AG04450 (cell line): ENCODE data around the gene ALKBH6. TPM values are rescaled to one million over a fixed set of nuclear protein-coding genes. Genes with fewer than 3 reads are reported as not detected.

Source experiments
- CTCF ChIA-PET: fragments of 300-600, 350-600 bp; formaldehyde crosslinking; extraction: SDS; loops from one replicate; lab custom pipeline; 2022; ENCODE audit warnings: antibody characterized with exemption, inconsistent platforms; lab: Charles Lee
- POLR2A ChIA-PET: fragments of 350-600 bp; formaldehyde crosslinking; extraction: SDS; loops from one replicate; lab custom pipeline; 2021; ENCODE audit warnings: antibody characterized with exemption, inconsistent platforms; lab: Yijun Ruan, JAX
- DNase-seq: peaks from one replicate; pipeline ENCODE4 v3.0.0-alpha.2; 2011; ENCODE audit warnings: low read depth, low spot score
- H3K27ac ChIP-seq: one replicate; pipeline ENCODE4 v1.5.1; 2012; ENCODE audit warnings: low read depth, low read length, control low read depth
- H3K27me3 ChIP-seq: one replicate; pipeline ENCODE4 v1.6.0; 2012; ENCODE audit warnings: low read length; ENCODE audit not compliant: control insufficient read depth, insufficient read depth
- H3K4me3 ChIP-seq: 2 replicates; pipeline ENCODE4 v1.5.1; 2011; ENCODE audit warnings: mild to moderate bottlenecking, low read depth, low read length, control low read depth
- H3K9me3 ChIP-seq: 2 replicates; pipeline ENCODE4 v1.5.1; 2012; ENCODE audit warnings: low read length; ENCODE audit not compliant: control insufficient read depth, insufficient read depth
- polyA plus RNA-seq: library from polyadenylated mRNA; depleted of rRNA; stranded (reverse); fragments of >200 nt; gene quantifications from 2 replicates; pipeline ENCODE4 v1.2.3, GENCODE V29; 2011
- TF ChIP-seq, protein P1 (sequence below): IDR thresholded peaks from 2 replicates; pipeline ENCODE4 v1.5.1; 2011; ENCODE audit warnings: low read depth, low read length, control low read depth, inconsistent platforms

ALKBH6 gene
- polyA plus RNA-seq, 1 experiment, result 21.2 TPM

DNA sequence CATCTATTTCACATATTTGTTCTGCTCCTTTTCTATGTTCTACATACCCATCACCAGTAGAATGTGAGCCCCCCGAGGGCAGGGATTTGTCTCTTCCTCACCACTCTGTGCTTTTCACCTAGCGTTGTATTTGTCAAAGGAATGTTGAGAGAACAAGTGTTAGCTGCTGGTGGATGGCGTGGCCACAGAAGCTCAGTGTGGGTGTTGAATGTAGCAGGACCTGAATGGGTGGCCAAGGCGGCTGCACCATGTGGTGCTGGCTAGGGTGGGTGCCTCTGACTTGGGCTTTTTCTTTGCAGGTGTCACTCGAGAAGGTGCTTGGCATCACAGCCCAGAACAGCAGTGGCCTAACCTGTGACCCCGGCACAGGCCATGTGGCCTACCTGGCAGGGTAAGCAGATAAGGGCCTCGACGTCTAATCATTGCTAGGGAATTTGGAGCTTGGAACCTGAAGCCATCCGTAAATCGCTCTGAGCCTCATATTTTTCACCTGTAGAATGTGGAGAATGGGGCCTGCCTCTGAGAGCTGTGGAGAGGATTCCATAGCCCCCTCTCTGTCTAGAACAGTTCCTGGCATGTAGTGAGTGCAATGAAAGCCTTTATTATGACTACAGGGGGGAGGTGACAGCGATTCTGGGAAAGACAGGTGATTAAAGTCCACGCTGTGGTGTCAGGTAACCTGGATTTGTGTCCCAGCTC, 44.6 kb upstream of the ALKBH6 start:
- no peak overlapping the region for H3K4me3 ChIP-seq
- no peak for DNase-seq
- no peak overlapping the region for H3K27ac ChIP-seq
- TF ChIP-seq, protein P1, sequence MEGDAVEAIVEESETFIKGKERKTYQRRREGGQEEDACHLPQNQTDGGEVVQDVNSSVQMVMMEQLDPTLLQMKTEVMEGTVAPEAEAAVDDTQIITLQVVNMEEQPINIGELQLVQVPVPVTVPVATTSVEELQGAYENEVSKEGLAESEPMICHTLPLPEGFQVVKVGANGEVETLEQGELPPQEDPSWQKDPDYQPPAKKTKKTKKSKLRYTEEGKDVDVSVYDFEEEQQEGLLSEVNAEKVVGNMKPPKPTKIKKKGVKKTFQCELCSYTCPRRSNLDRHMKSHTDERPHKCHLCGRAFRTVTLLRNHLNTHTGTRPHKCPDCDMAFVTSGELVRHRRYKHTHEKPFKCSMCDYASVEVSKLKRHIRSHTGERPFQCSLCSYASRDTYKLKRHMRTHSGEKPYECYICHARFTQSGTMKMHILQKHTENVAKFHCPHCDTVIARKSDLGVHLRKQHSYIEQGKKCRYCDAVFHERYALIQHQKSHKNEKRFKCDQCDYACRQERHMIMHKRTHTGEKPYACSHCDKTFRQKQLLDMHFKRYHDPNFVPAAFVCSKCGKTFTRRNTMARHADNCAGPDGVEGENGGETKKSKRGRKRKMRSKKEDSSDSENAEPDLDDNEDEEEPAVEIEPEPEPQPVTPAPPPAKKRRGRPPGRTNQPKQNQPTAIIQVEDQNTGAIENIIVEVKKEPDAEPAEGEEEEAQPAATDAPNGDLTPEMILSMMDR, result no peak
- ChIA-PET CTCF (interaction anchor here (0.6 to 3.5 kb wide), 5 partner anchors 29 to 113 kb away, joined by 3 to 38 read pairs (median 5); no protein-coding TSS in a partner anchor), POLR2A (no interaction called here)
- H3K27me3 ChIP-seq, result no peaks in the 10 kb centered on the region
- H3K9me3 ChIP-seq, result no peaks in the 10 kb centered on the region; the same call in 1 of the 2 replicates

DNA sequence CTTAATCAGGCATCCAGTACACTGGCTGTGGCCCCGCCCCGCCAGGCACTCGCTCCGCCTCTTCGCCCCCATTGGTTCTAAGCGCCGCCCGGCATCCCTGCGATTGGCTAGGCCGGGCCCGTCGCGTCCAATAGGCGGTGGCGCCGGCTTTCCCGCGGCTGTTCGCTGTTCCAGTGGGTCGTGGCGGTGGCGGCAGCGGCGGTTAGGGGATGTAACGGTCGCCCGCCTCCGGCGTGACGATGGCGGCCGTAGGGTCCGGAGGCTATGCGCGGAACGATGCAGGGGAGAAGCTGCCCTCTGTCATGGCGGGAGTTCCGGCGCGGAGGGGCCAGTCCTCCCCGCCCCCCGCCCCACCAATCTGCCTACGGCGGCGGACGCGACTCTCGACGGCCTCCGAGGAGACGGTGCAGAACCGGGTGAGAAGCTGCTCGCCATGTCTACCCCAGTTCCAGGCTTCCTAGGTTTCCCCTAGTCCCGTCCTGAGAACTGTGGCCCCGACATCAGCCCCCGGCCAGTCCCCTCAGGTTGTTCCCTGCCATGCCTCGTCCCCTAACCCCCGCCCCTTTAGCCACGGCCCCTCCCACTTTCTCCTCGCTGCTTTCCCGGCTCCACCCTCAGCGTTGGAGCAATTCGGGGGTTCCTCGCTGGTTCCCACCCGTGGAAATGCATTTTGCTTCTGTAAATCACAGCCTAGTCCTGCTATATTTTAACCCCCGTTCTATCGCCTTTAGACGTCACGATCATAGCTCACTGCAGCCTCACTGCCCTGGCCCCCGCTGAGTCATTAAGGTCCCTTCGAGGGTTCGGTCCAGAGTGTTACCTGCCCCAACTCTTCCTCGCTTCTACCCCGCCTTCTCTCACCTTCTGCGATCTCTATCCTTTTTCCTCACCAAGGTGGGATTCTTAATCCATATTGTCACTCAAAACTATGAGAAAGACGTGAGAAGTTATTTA, 41.0 kb upstream of the ALKBH6 start, which contains the start of gene WDR62:
Gene WDR62 (plus strand): TSS at position 165 of the 954 bp plus-strand sequence. CDS start 75 bp downstream, at position 240.
- POLR2A ChIA-PET, result interaction anchor here (0.7 to 1.5 kb wide), 6 partner anchors 11 to 73 kb away, joined by 3 to 10 read pairs (median 6); partner anchors contain the start of genes ALKBH6 and SDHAF1
- CTCF ChIA-PET, result interaction anchor here (0.9 to 1.7 kb wide), 4 partner anchors 10 to 25 kb away, joined by 3 to 5 read pairs (median 4); no protein-coding TSS in a partner anchor

DNA sequence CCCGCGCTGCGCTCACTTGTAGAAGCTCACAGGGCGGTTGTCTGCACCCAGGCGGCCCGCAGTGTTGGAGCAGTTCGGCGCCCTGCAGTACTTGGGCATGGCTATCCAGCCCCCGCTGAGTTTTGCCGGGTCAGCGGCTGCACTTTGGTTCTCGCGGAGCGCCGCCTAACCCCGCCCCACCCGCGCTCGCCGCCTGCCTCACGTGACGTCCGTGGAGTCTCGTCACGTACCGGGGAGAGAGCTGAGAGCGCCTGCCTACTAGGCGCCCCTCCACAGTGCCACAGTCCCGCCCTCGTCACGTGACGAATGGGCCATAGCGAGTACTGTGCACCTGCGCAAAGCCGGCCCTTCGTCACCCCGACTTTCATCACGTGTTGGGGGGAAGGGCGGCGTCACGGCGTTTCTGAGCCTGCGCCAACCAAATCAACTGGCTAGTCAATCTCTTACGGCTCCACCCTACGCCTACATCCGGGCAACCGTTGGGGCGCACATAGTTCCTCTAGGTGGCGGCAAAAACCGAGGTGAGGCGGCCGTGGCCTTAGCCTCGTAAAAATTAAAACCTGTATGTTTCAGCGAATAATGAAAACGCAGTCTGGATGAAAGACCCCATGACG, 40.2 kb upstream of the ALKBH6 start, which contains the start of gene THAP8:
Gene THAP8 (minus strand): TSS at position 167 of the 614 bp plus-strand sequence. CDS start 68 bp downstream, at position 99.
- H3K4me3 ChIP-seq, result peak within 1 kb of the TSS; percentile 83
- H3K27me3 ChIP-seq, result no peaks in the 10 kb centered on the region
- ChIA-PET CTCF (interaction anchor here (0.9 to 1.7 kb wide), 6 partner anchors 10 to 116 kb away, joined by 3 to 5 read pairs (median 3); no protein-coding TSS in a partner anchor), POLR2A (interaction anchor here (0.7 to 1.5 kb wide), 7 partner anchors 10 to 74 kb away, joined by 3 to 10 read pairs (median 7); partner anchors contain the start of genes ALKBH6 and SDHAF1)
- TF ChIP-seq, protein P1, result peak; percentile 60
- H3K27ac ChIP-seq, result peak within 1 kb of the TSS; percentile 97
- no peaks in the 10 kb centered on the region; the same call in 1 of the 2 replicates for H3K9me3 ChIP-seq
- peak; percentile 99 for DNase-seq

More for the DNA sequence above, 41.0 kb upstream of the ALKBH6 start, which contains the start of gene WDR62:
- no peaks in the 10 kb centered on the region for H3K27me3 ChIP-seq
- H3K27ac ChIP-seq, result peak within 1 kb of the TSS; percentile 97
- TF ChIP-seq, protein P1, result no peak; the same call in 1 of the 2 replicates
- peak; percentile 67 for DNase-seq
- H3K4me3 ChIP-seq, result peak within 1 kb of the TSS; percentile 83
- no peaks in the 10 kb centered on the region; the same call in 1 of the 2 replicates for H3K9me3 ChIP-seq

DNA sequence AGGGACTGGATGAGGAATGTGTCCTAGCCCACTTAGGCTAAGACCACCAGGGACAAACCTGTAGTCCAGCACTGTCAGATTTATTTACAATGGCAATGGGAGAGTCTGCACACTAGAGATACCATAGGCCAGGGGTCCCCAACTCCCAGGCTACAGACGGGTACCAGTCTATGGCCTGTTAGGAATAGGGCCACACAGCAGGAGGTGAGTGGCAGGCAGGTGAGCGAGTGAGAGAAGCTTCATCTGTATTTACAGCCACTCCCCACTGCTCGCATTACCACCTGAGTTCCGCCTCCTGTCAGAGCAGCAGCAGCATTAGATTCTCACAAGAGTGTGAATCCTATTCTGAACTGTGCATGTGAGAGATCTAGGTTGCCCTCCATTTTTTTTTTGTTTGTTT, 37.6 kb upstream of the ALKBH6 start:
- CTCF ChIA-PET, result interaction anchor here (0.7 kb wide), 1 partner anchor 54 kb away, joined by 4 read pairs; no protein-coding TSS in a partner anchor
- TF ChIP-seq, protein P1, result no peak
- no peak for DNase-seq

More for the DNA sequence above, 37.6 kb upstream of the ALKBH6 start:
- H3K9me3 ChIP-seq, result no peaks in the 10 kb centered on the region; the same call in 1 of the 2 replicates
- H3K27ac ChIP-seq, result no peak overlapping the region
- POLR2A ChIA-PET, result interaction anchor here (0.7 kb wide), 1 partner anchor 72 kb away, joined by 4 read pairs; no protein-coding TSS in a partner anchor
- H3K27me3 ChIP-seq, result no peaks in the 10 kb centered on the region
- H3K4me3 ChIP-seq, result no peak overlapping the region
